ENCODE data around the gene JMJD8.

The JMJD8 gene

DNA sequence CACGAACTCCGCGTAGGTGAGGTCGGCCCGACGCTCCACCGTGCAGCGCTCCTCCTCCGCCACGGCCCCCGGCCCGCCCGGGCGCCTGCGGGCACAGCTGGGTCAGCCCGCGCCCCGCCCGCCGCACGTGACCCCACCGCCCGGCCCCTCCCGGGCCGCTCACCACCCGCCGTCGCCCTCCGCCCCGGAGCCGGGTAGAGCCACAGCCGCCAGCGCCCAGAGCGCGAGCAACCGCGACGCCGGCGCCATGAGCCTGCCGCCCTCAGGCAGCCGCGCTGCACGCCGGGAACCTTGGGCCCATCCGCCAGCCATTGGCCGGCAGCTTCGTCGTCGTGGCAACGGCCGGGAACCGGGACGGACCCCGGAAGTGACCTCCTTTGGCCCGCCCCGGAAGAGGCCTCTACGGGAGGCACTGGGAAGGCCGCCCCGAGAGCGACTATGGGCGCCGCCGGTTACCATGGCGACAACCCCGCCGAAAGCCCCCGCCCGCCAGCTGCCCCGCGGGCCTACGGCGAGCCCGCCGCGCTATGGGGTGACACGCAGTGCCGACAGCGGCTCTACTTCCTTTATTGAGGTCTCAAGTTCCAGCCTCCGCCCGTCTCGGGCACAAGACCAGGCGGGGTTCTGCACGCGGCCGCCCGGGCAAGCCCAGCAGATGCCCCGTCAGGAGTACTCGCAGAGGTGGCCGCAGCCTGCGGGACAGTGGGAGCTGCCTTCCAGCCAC is at the start of gene JMJD8:
Gene JMJD8 (minus strand): TSS at position 264 of the 724 bp plus-strand sequence. CDS start 15 bp downstream, at position 249.
- peak; percentile 97 for DNase-seq

- DNase-seq: no peak
These were observed 49.5 kb upstream of the JMJD8 start for GRCh38 chr16:733382-734207.

DNA sequence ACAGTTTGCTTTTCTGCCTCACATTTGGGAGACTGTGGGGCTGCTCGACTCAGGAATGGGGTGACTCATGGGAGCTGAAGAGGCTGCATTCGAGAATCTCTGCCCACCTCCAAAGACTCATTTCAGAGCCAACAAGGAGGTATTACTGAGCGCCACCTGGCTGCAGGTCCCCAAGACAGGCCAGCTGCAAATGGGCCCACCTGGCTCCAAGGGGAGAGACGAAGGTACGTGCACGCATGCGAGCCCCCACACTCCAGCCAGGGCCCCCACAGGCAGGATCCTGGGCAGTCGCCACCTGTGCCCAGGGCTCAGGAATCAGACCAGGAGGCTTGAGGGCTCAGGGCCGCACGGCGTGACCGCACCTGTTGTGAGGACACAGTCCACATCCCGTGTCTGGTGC is 48.8 kb upstream of the JMJD8 start:
- no peak for DNase-seq

- no peak for DNase-seq
These were observed 48.2 kb upstream of the JMJD8 start for GRCh38 chr16:732332-732731.

DNA sequence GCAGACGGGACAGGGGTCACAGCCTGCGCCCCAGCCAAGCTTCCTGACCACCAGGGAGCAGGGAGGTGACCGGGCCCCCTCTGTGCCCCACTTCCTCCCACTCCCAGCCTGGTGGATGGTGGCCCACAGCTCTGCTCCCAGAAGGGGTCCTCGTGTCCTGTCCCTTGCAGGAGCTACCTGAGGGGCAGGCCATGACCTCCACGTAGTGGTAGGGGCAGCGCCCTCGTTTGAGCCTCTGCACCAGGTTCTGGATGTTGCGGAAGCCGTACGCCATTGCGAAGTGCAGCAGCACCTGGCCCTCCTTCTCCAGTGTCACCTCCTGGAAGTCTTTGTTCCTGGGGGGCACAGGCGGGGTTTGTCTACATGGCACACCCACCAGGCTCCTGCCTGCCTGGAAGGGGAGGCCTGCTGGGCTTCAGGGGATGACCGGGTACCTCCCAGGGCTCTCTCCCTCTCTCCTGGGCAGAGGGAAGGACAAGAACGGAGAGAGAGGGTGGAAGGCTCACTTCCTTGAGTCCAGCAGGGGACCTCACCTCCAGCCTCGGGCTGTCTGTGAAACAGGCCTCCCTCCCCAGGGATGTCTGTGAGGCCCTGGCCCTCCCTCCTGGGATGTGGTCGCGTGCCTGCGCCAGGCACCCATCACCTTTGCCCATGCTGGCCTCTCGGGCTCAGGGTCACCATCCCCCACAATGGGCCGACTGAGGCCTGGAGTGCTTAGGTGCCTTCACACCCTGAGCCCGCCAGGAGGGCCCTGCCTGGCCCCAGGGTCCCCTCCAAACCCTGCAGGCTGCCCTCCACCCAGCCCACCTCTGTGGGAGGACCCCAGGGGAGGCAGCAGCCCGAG is 46.8 kb upstream of the JMJD8 start:
- no peak for DNase-seq

DNA sequence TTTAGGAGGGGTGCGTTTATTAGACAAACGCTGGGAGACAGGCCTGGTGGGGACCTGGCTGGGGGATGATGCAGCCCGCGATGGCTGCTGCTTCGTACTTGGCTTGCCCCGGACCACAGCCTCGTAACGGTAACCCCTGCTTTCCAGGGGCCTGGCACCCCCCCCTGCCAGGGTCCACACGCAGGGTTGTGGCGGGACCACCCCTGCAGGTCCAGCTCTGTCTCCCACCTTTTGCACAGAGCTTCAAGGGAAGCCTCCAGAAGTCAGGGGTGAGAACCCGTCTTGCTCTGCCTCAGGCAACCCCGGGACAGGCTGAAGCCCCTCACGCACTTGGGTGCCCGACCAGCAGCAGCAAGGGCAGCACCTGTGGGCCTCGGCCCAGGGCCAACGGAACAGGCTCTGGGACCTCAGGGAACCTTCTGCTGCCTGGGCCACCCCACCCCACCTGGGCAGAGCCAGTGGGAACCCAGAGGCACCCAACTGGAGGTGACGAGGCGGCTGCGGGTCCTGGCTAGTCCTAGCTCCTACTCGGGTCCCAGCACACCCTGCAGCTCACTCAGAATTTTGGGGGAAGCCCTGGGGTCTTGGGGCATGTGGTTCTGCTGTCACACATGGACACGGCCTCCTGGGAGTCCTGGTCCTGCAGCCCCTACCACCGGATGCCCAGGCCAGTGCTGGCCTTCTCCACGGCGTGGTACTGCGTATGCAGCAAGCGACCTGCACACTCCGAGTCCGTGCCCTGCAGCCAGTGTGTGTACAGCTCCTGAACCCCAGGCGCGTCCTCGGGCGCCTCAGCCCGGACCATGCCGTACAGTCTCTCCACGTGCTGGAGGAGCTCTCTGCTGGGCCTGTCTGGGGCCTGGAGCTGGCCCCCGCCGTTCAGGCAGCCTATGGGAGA is 45.9 kb upstream of the JMJD8 start:
- no peak for DNase-seq

- DNase-seq: no peak
These were observed 45.0 kb upstream of the JMJD8 start for GRCh38 chr16:728890-729744.

DNA sequence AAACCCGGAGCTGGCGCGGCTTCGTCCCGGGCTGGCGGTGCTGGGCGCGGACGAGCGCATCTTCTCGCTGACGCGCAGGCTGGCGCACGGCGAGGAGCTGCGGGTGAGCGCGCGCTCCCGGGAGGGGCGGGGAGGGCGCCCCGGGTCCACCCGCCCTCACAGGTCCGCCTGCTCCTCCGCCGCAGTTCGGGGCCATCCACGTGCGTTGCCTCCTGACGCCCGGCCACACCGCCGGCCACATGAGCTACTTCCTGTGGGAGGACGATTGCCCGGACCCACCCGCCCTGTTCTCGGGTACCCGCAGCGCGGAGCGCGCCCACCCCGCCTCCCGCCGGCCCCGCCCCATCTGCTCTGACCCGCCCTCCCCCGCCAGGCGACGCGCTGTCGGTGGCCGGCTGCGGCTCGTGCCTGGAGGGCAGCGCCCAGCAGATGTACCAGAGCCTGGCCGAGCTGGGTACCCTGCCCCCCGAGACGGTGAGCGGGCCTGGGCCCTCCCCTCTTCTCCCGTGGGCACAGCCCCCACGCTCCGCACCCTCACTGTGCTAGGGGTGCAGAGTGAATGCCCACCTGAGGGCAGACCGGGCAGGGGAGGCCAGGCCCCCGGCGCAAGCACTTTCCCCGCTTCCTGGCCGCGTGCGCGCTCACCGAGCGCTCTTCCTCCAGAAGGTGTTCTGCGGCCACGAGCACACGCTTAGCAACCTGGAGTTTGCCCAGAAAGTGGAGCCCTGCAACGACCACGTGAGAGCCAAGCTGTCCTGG is 44.2 kb upstream of the JMJD8 start:
- DNase-seq: peak; percentile 46

GRCh38 chr16:727291-727977 is 43.3 kb upstream of the JMJD8 start:
- peak; percentile 23 for DNase-seq

- DNase-seq: peak; percentile 38
These were observed 42.5 kb upstream of the JMJD8 start, which contains the start of the genes CCDC78 and HAGHL for GRCh38 chr16:726438-727290. Gene CCDC78 (minus strand): TSS chr16:726443. CDS start chr16:726367, 76 bp downstream. Gene HAGHL (plus strand): TSS chr16:727106. CDS start chr16:727510, 404 bp downstream.

- DNase-seq: no peak
These were observed 42.0 kb upstream of the JMJD8 start for GRCh38 chr16:726188-726437.

- no peak for DNase-seq
These were observed 41.5 kb upstream of the JMJD8 start for GRCh38 chr16:725463-726187.

GRCh38 chr16:725041-725376 is 40.9 kb upstream of the JMJD8 start:
- no peak for DNase-seq

DNA sequence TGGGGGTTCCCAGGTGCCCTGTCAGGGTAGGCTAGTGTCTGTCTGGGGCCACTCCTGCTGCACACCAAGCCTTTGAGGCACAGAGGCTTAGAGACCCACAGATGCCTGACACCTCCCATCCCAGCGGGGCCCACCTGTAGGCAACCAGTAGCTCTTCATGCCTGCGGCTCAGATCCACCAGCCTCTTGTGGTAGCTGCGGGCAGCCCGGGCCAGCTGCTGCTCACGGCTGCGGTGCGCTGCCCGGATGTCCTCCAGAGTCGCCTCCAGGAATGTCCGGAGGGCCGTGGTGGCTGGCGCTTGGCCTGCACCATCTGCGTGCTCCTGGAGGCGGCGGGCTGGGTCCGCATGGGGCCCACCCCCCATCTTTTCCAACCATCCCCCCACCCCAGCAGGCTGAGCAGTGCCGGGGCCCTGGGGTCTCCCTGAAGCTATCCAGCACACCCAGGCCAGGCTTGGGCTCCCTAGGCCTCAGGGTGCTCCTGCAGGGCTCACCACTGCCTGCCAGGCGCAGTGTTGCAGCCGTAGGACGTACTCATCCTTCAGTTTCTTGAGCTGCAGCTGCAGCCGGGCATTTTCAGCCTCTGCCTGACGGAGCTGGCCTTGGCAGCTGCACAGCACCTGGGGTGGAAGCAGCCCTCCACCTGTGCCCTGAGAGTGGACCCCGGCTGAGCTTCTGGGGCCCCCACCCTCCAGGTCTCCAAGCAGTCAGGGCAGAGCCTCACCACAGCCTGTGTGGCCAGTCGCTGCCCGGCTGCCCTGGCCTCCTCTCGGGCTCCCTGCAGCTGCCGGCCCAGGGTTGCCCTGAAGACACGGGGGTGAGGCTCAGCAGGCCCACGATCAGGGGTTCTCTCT is 40.3 kb upstream of the JMJD8 start:
- DNase-seq: no peak

GRCh38 chr16:723695-724094 is 39.6 kb upstream of the JMJD8 start:
- DNase-seq: no peak

- DNase-seq: no peak
These were observed 38.9 kb upstream of the JMJD8 start for GRCh38 chr16:722835-723633.
